Spleen (tissue), 7 donors: ENCODE data around the gene GNAZ.

Experiments
- POLR2A ChIP-seq, 3 donors: fragments of 450-650 bp; IDR thresholded peaks; one replicate each; pipeline ENCODE4 v1.5.1; 2017; ENCODE audit warnings: antibody characterized with exemption in 3 of 3, mild to moderate bottlenecking in 1 of 3
- TF ChIP-seq, protein P1 (sequence below), 11 experiments: fragments of 200-600 bp in 7 of 11; fragments of 450-650 bp in 4 of 11; sonication (generic) in 4 of 11; IDR thresholded peaks in 8 of 11; conservative IDR thresholded peaks in 3 of 11; 1 replicate in 7 of 11; 2 replicates in 4 of 11; pipeline versions ENCODE4 v1.4.0 to v1.8.0; 2016 to 2021; ENCODE audit warnings: antibody characterized with exemption in 11 of 11, inconsistent platforms in 4 of 11, mild to moderate bottlenecking in 1 of 11
- donor health status: DM: no; HTN: no; CAD: no; lungs with moderate emphysema.
- donor health status: DM: no; HTN: no; CAD: no.
- donor health status: DM: no; HTN: no; CAD: no.

DNA sequence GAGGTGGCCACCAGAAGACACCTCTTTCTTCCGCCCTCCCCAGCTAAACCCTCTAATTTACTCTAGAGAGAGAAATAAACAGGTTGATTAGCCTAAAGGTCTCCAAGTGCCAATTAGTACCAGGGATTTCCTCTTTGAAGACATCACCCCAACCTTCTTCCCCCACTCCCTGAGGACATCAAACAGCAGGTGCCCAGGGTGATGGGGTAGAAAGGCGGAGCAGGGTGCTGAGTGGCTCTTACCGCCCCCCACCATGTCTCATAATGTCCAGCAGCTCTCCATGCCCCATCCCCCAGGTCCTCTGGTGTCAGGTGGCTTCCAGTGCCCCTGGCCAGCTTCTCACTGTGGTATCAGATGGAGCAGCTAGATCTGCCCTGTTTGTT is 5.3 kb upstream of the GNAZ start:
- TF ChIP-seq, protein P1, sequence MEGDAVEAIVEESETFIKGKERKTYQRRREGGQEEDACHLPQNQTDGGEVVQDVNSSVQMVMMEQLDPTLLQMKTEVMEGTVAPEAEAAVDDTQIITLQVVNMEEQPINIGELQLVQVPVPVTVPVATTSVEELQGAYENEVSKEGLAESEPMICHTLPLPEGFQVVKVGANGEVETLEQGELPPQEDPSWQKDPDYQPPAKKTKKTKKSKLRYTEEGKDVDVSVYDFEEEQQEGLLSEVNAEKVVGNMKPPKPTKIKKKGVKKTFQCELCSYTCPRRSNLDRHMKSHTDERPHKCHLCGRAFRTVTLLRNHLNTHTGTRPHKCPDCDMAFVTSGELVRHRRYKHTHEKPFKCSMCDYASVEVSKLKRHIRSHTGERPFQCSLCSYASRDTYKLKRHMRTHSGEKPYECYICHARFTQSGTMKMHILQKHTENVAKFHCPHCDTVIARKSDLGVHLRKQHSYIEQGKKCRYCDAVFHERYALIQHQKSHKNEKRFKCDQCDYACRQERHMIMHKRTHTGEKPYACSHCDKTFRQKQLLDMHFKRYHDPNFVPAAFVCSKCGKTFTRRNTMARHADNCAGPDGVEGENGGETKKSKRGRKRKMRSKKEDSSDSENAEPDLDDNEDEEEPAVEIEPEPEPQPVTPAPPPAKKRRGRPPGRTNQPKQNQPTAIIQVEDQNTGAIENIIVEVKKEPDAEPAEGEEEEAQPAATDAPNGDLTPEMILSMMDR (IDR thresholded peaks at IDR 0.05 in 8 of 11, conservative IDR thresholded peaks at IDR 0.05 in 3 of 11) = no peak
- no peak for TF ChIP-seq POLR2A (IDR thresholded peaks at IDR 0.05)
